GM23338 (cell line): Measurements from ENCODE around the gene NFKB1. TPM values are rescaled to one million over a fixed set of nuclear protein-coding genes. Genes with fewer than 3 reads are reported as not detected.

ENCODE experiments used
- ATAC-seq: fragments of 200-7000 bp; cut with Tn5 transposase; 3 replicates; pipeline ENCODE4 v1.9.1; 2020
- DNase-seq: peaks from one replicate; pipeline ENCODE4 v3.0.0-alpha.2; 2015; ENCODE audit warnings: low spot score
- H2AFZ ChIP-seq: fragments of 200-600 bp; sonication (generic); 2 replicates; pipeline ENCODE4 v1.8.0; 2016; ENCODE audit warnings: antibody characterized with exemption, mild to moderate bottlenecking, moderate library complexity
- H3F3A ChIP-seq: fragments of 200-600 bp; sonication (generic); replicated peaks from 2 replicates; pipeline ENCODE4 v1.8.0; 2017; ENCODE audit warnings: antibody characterized with exemption, mixed run types, low read depth
- H3K27ac ChIP-seq: fragments of 200-600 bp; sonication (generic); 2 replicates; pipeline ENCODE4 v1.6.1; 2016; ENCODE audit warnings: low read depth
- H3K27me3 ChIP-seq: fragments of 200-600 bp; sonication (generic); 2 replicates; pipeline ENCODE4 v1.8.0; 2016; ENCODE audit warnings: mild to moderate bottlenecking, mixed run types, moderate library complexity; ENCODE audit not compliant: insufficient read depth
- H3K36me3 ChIP-seq: fragments of 200-600 bp; sonication (generic); 2 replicates; pipeline ENCODE4 v1.8.0; 2016; ENCODE audit warnings: mild to moderate bottlenecking; ENCODE audit not compliant: insufficient read depth
- H3K4me1 ChIP-seq: fragments of 200-600 bp; sonication (generic); 2 replicates; pipeline ENCODE4 v1.8.0; 2016; ENCODE audit warnings: mild to moderate bottlenecking, moderate library complexity; ENCODE audit not compliant: insufficient read depth
- H3K4me2 ChIP-seq: fragments of 200-600 bp; sonication (generic); 2 replicates; pipeline ENCODE4 v1.7.1; 2017; ENCODE audit warnings: mixed run types
- H3K4me3 ChIP-seq: fragments of 200-600 bp; sonication (generic); 2 replicates; pipeline ENCODE4 v1.6.1; 2016; ENCODE audit warnings: mixed run types
- H3K79me2 ChIP-seq: fragments of 200-600 bp; sonication (generic); replicated peaks from 2 replicates; pipeline ENCODE4 v1.8.0; 2017; ENCODE audit warnings: mild to moderate bottlenecking; ENCODE audit not compliant: insufficient read depth
- H3K9me2 ChIP-seq: fragments of 200-600 bp; sonication (generic); 2 replicates; pipeline ENCODE4 v1.8.0; 2017; ENCODE audit not compliant: insufficient read depth
- H4K20me1 ChIP-seq: fragments of 200-600 bp; sonication (generic); replicated peaks from 2 replicates; pipeline ENCODE4 v1.8.0; 2017; ENCODE audit warnings: mild to moderate bottlenecking; ENCODE audit not compliant: insufficient read depth
- H3K27ac Mint-ChIP-seq: 2 replicates; pipeline ENCODE4 v1.8.0; 2020; ENCODE audit warnings: inconsistent platforms, mild to moderate bottlenecking, moderate library complexity, mixed read lengths
- H3K27me3 Mint-ChIP-seq: 3 replicates; pipeline ENCODE4 v1.8.0; 2022; ENCODE audit warnings: low read depth, mild to moderate bottlenecking, moderate library complexity, mixed read lengths, inconsistent platforms; ENCODE audit not compliant: insufficient read depth, poor library complexity
- H3K36me3 Mint-ChIP-seq: 3 replicates; pipeline ENCODE4 v1.8.0; 2021; ENCODE audit warnings: low read depth, mild to moderate bottlenecking, inconsistent platforms, moderate library complexity, mixed read lengths
- H3K4me1 Mint-ChIP-seq: 3 replicates; pipeline ENCODE4 v1.8.0; 2020; ENCODE audit warnings: mild to moderate bottlenecking, inconsistent platforms, mixed read lengths
- H3K4me3 Mint-ChIP-seq: 3 replicates; pipeline ENCODE4 v1.8.0; 2021; ENCODE audit warnings: moderate library complexity, mild to moderate bottlenecking, inconsistent platforms, mixed read lengths
- H3K9me3 Mint-ChIP-seq: 3 replicates; pipeline ENCODE4 v1.8.0; 2020; ENCODE audit warnings: moderate library complexity, mild to moderate bottlenecking, inconsistent platforms, mixed read lengths
- EZH2 ChIP-seq: fragments of 200-600 bp; sonication (generic); IDR thresholded peaks from one replicate; pipeline ENCODE4 v1.8.0; 2017; ENCODE audit warnings: antibody characterized with exemption, mild to moderate bottlenecking, low read depth; ENCODE audit not compliant: unreplicated experiment
- EZH2phosphoT487 ChIP-seq: fragments of 200-600 bp; sonication (generic); IDR thresholded peaks from one replicate; pipeline ENCODE4 v1.8.1; 2018; ENCODE audit warnings: antibody characterized with exemption; ENCODE audit not compliant: unreplicated experiment
- NANOG ChIP-seq: IDR thresholded peaks from 2 replicates; pipeline ENCODE4 v1.6.1; 2016; ENCODE audit warnings: antibody characterized with exemption, borderline replicate concordance
- STAT1 ChIP-seq: IDR thresholded peaks from one replicate; pipeline ENCODE4 v1.6.1; 2016; ENCODE audit warnings: antibody characterized with exemption; ENCODE audit not compliant: unreplicated experiment
- ZNF331 ChIP-seq: fragments of 250-450 bp; sonication (Bioruptor Pico); IDR thresholded peaks from 2 replicates; pipeline ENCODE4 v1.5.0; 2020; ENCODE audit warnings: low read depth, mild to moderate bottlenecking, moderate library complexity
- polyA plus RNA-seq: library from polyadenylated mRNA; unstranded; fragments of >200 nt; fragmentation: Nextera tagmentation; extraction: Ambion mirVana; gene quantifications from 2 replicates; pipeline ENCODE4 v1.2.1, GENCODE V29; 2016
- total RNA-seq: library from RNA; depleted of rRNA; stranded (reverse); fragments of >200 nt; shearing (Covaris generic); gene quantifications from 2 replicates; pipeline ENCODE4 v1.2.3, GENCODE V29; 2014
- TF ChIP-seq, protein P1 (sequence below): fragments of 250-450 bp; sonication (Bioruptor Pico); IDR thresholded peaks from 2 replicates; pipeline ENCODE4 v1.5.0; 2020; ENCODE audit warnings: mild to moderate bottlenecking, moderate library complexity
- TF ChIP-seq, protein P2 (sequence below): IDR thresholded peaks from one replicate; pipeline ENCODE4 v1.6.1; 2018; ENCODE audit warnings: antibody characterized with exemption; ENCODE audit not compliant: unreplicated experiment

Gene NFKB1
- total and polyA plus RNA-seq, 2 experiments from 2014 or later = 0.82 to 4.6 TPM

DNA sequence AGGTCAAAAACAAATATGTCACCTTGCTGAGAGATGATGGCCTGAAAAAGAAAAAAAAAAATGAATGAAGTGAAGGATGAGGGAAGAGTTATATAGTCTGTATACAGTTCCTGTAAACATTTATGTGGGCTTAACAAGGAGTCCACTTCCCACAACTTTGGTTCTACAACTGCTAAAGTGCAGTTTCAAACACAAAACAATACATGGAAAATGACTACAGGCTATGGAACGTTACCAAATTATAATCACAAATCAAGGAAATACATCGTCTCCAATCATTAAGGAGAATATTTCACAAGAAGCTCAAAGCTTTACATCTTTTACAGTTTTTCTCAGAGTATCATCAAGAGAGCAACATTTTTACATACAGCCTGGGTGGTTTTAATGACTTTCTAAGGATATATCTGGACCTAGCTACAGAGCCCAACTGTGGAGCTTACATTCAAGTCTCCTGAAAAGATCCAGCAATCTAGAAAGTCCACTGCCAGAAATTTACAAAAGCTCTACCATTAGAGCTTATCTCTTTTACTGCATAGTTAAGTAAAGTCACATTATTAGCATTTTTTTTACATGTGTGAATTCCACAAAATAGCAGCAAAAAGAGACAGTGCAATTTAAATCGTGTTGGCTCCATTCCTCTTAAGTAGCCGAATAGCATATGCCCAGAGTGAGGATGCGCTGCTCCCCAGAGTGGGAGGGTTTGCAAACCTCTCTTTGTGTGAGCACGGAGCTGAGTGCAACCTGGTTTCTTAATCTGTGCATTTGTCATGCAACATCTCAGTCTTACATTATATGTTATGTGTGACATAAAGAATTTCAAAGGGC, 131.3 kb downstream of the NFKB1 start:
- no peaks in the 10 kb centered on the region for H3K9me3 Mint-ChIP-seq
- no peak for TF ChIP-seq EZH2phosphoT487
- Histone ChIP-seq H3K36me3 (peaks cover 6% of the 10 kb centered on the region), H3K79me2 (no peaks in the 10 kb centered on the region), H3K27ac (no peak overlapping the region), H3F3A (no peaks in the 10 kb centered on the region), H2AFZ (no peak overlapping the region), H4K20me1 (no peaks in the 10 kb centered on the region), H3K9me2 (no peaks in the 10 kb centered on the region), H3K4me1 (no peaks in the 10 kb centered on the region), H3K4me2 (no peak overlapping the region), H3K27me3 (no peaks in the 10 kb centered on the region), H3K4me3 (no peak overlapping the region)
- no peaks in the 10 kb centered on the region for H3K27me3 Mint-ChIP-seq
- DNase-seq (no peak), ATAC-seq (no peak)
- H3K4me1 Mint-ChIP-seq = no peaks in the 10 kb centered on the region
- H3K27ac Mint-ChIP-seq = no peak overlapping the region; the same call in 1 of the 2 replicates
- H3K36me3 Mint-ChIP-seq = peaks cover 8% of the 10 kb centered on the region; the same call in 2 of the 3 replicates
- no peak overlapping the region for H3K4me3 Mint-ChIP-seq

DNA sequence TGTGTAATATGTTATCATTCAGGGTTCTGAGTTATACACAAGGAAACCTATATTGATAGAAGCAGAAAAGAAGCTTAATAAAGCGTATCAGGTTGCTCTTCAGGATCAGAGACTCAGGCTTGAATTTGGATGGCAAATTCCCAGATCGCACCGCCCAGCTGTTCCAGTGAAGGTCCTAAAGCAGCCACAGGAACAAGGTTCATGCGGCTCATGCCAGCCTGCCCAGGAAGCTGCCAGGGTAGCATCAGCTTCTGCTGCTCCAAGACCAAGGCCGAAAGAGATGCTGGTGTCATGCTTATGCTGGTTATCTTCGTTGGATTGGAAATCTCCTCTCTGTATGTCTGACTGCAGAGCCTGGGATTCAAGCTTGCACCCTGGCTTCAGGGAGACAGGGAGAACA, 131.9 kb downstream of the NFKB1 start:
- Mint-ChIP-seq H3K9me3 (no peaks in the 10 kb centered on the region), H3K36me3 (peaks cover 14% of the 10 kb centered on the region; the same call in 2 of the 3 replicates), H3K27me3 (no peaks in the 10 kb centered on the region), H3K4me1 (no peaks in the 10 kb centered on the region), H3K4me3 (no peak overlapping the region), H3K27ac (no peak overlapping the region)
- no peak overlapping the region for H3K27ac ChIP-seq
- H4K20me1 ChIP-seq = no peaks in the 10 kb centered on the region
- TF ChIP-seq ZNF331 = no peak
- no peak for TF ChIP-seq EZH2
- no peak for TF ChIP-seq NANOG
- TF ChIP-seq, protein P1, sequence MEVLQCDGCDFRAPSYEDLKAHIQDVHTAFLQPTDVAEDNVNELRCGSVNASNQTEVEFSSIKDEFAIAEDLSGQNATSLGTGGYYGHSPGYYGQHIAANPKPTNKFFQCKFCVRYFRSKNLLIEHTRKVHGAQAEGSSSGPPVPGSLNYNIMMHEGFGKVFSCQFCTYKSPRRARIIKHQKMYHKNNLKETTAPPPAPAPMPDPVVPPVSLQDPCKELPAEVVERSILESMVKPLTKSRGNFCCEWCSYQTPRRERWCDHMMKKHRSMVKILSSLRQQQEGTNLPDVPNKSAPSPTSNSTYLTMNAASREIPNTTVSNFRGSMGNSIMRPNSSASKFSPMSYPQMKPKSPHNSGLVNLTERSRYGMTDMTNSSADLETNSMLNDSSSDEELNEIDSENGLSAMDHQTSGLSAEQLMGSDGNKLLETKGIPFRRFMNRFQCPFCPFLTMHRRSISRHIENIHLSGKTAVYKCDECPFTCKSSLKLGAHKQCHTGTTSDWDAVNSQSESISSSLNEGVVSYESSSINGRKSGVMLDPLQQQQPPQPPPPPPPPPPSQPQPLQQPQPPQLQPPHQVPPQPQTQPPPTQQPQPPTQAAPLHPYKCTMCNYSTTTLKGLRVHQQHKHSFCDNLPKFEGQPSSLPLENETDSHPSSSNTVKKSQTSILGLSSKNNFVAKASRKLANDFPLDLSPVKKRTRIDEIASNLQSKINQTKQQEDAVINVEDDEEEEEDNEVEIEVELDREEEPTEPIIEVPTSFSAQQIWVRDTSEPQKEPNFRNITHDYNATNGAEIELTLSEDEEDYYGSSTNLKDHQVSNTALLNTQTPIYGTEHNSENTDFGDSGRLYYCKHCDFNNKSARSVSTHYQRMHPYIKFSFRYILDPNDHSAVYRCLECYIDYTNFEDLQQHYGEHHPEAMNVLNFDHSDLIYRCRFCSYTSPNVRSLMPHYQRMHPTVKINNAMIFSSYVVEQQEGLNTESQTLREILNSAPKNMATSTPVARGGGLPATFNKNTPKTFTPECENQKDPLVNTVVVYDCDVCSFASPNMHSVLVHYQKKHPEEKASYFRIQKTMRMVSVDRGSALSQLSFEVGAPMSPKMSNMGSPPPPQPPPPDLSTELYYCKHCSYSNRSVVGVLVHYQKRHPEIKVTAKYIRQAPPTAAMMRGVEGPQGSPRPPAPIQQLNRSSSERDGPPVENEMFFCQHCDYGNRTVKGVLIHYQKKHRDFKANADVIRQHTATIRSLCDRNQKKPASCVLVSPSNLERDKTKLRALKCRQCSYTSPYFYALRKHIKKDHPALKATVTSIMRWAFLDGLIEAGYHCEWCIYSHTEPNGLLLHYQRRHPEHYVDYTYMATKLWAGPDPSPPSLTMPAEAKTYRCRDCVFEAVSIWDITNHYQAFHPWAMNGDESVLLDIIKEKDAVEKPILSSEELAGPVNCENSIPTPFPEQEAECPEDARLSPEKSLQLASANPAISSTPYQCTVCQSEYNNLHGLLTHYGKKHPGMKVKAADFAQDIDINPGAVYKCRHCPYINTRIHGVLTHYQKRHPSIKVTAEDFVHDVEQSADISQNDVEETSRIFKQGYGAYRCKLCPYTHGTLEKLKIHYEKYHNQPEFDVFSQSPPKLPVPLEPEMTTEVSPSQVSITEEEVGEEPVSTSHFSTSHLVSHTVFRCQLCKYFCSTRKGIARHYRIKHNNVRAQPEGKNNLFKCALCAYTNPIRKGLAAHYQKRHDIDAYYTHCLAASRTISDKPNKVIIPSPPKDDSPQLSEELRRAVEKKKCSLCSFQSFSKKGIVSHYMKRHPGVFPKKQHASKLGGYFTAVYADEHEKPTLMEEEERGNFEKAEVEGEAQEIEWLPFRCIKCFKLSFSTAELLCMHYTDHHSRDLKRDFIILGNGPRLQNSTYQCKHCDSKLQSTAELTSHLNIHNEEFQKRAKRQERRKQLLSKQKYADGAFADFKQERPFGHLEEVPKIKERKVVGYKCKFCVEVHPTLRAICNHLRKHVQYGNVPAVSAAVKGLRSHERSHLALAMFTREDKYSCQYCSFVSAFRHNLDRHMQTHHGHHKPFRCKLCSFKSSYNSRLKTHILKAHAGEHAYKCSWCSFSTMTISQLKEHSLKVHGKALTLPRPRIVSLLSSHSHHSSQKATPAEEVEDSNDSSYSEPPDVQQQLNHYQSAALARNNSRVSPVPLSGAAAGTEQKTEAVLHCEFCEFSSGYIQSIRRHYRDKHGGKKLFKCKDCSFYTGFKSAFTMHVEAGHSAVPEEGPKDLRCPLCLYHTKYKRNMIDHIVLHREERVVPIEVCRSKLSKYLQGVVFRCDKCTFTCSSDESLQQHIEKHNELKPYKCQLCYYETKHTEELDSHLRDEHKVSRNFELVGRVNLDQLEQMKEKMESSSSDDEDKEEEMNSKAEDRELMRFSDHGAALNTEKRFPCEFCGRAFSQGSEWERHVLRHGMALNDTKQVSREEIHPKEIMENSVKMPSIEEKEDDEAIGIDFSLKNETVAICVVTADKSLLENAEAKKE (CRISPR knock-in tag) = no peak
- no peak for TF ChIP-seq STAT1
- TF ChIP-seq EZH2phosphoT487 = no peak
- TF ChIP-seq, protein P2, sequence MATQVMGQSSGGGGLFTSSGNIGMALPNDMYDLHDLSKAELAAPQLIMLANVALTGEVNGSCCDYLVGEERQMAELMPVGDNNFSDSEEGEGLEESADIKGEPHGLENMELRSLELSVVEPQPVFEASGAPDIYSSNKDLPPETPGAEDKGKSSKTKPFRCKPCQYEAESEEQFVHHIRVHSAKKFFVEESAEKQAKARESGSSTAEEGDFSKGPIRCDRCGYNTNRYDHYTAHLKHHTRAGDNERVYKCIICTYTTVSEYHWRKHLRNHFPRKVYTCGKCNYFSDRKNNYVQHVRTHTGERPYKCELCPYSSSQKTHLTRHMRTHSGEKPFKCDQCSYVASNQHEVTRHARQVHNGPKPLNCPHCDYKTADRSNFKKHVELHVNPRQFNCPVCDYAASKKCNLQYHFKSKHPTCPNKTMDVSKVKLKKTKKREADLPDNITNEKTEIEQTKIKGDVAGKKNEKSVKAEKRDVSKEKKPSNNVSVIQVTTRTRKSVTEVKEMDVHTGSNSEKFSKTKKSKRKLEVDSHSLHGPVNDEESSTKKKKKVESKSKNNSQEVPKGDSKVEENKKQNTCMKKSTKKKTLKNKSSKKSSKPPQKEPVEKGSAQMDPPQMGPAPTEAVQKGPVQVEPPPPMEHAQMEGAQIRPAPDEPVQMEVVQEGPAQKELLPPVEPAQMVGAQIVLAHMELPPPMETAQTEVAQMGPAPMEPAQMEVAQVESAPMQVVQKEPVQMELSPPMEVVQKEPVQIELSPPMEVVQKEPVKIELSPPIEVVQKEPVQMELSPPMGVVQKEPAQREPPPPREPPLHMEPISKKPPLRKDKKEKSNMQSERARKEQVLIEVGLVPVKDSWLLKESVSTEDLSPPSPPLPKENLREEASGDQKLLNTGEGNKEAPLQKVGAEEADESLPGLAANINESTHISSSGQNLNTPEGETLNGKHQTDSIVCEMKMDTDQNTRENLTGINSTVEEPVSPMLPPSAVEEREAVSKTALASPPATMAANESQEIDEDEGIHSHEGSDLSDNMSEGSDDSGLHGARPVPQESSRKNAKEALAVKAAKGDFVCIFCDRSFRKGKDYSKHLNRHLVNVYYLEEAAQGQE = no peak
- H3K4me1 ChIP-seq = no peaks in the 10 kb centered on the region
- H3K79me2 ChIP-seq = no peaks in the 10 kb centered on the region
- no peak for ATAC-seq
- no peak overlapping the region for H3K4me2 ChIP-seq
- no peaks in the 10 kb centered on the region for H3K9me2 ChIP-seq
- no peak overlapping the region for H2AFZ ChIP-seq
- no peak for DNase-seq
- H3K27me3 ChIP-seq = no peaks in the 10 kb centered on the region
- H3K36me3 ChIP-seq = peaks cover 6% of the 10 kb centered on the region
- no peaks in the 10 kb centered on the region for H3F3A ChIP-seq
- no peak overlapping the region for H3K4me3 ChIP-seq
